Astrocyte of the spinal cord (primary cell): ENCODE measurements around the gene CCDC57.

ENCODE experiments used
- DNase-seq: peaks from one replicate; pipeline ENCODE4 v3.0.0; 2011; ENCODE audit warnings: low read depth, low spot score
- H3K4me3 ChIP-seq: 2 replicates; pipeline ENCODE4 v1.5.1; 2011; ENCODE audit warnings: low read depth, mild to moderate bottlenecking, low read length, moderate library complexity
- in situ Hi-C: cut with HindIII; loops from 2 replicates; pipeline ENCODE4 v1.10.0; 2017; ENCODE audit warnings: low sequenced_read_pairs
- TF ChIP-seq, protein P1 (sequence below): IDR thresholded peaks from 2 replicates; pipeline ENCODE4 v1.5.1; 2012; ENCODE audit warnings: low read depth, mild to moderate bottlenecking, low read length, inconsistent platforms

CCDC57 gene

DNA sequence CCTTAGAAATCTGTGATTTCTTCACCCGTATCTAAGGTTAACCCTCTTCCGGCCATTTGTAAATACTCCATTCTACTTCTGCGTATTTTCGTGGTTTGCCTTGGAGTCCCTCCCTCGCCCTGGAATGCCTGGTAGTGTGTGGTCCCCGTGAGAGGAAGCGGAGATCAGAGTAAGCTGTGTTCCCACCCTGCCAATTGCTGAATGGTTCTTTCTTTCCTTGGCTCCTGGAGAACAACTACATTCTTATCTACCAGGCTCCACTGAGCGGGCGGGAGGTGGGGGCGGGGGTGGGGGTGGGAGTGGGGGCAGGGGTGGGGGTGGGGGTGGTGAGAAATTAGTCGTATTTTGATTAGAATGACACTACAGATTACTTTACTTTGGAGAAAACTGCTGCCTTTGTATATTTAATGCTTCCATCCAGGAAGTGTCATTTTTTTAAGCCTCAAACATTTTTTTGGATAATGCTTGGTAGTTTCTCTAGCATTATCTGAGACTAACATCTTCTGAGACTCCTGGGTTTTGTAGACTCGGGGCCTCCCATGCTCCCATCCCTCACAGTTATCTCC lies 93.7 kb downstream of the CCDC57 start:
- peak; percentile 30 for DNase-seq
- in situ Hi-C loops, result no loop called here
- TF ChIP-seq, protein P1, sequence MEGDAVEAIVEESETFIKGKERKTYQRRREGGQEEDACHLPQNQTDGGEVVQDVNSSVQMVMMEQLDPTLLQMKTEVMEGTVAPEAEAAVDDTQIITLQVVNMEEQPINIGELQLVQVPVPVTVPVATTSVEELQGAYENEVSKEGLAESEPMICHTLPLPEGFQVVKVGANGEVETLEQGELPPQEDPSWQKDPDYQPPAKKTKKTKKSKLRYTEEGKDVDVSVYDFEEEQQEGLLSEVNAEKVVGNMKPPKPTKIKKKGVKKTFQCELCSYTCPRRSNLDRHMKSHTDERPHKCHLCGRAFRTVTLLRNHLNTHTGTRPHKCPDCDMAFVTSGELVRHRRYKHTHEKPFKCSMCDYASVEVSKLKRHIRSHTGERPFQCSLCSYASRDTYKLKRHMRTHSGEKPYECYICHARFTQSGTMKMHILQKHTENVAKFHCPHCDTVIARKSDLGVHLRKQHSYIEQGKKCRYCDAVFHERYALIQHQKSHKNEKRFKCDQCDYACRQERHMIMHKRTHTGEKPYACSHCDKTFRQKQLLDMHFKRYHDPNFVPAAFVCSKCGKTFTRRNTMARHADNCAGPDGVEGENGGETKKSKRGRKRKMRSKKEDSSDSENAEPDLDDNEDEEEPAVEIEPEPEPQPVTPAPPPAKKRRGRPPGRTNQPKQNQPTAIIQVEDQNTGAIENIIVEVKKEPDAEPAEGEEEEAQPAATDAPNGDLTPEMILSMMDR, result no peak
- H3K4me3 ChIP-seq, result no peak overlapping the region

DNA sequence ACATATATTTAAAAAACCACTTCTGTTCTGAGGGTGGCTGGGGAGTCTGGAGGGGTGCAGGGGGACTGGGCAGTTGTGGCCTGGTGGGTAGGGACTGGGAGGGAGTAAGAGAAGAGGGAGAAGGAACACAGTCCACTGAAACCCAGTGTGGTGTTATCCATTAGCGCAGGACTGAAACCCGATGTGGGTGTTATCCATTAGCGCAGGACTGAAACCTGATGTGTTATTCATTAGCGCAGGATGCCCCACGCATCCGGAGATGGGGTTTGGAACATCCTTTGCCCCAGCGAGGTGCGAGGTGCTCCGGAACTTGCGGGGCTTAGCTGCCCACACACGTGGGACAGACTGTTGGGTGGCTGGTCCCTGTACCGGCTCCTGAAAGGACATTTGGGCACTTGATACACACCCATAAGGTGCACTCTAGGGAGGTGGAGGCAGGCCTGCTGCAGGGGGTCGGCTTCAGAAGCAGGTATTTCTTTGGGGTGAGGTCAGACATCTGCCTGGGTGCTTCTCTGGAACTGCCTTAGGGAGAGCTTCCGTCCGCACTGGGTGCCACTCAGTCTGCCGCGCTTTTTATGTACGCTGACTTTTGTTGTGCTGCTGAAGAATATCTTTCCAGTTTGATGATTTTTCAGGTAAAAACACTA lies 94.4 kb downstream of the CCDC57 start:
- in situ Hi-C loops, result no loop called here
- TF ChIP-seq, protein P1, result no peak
- no peak for DNase-seq
- H3K4me3 ChIP-seq, result no peak overlapping the region

DNA sequence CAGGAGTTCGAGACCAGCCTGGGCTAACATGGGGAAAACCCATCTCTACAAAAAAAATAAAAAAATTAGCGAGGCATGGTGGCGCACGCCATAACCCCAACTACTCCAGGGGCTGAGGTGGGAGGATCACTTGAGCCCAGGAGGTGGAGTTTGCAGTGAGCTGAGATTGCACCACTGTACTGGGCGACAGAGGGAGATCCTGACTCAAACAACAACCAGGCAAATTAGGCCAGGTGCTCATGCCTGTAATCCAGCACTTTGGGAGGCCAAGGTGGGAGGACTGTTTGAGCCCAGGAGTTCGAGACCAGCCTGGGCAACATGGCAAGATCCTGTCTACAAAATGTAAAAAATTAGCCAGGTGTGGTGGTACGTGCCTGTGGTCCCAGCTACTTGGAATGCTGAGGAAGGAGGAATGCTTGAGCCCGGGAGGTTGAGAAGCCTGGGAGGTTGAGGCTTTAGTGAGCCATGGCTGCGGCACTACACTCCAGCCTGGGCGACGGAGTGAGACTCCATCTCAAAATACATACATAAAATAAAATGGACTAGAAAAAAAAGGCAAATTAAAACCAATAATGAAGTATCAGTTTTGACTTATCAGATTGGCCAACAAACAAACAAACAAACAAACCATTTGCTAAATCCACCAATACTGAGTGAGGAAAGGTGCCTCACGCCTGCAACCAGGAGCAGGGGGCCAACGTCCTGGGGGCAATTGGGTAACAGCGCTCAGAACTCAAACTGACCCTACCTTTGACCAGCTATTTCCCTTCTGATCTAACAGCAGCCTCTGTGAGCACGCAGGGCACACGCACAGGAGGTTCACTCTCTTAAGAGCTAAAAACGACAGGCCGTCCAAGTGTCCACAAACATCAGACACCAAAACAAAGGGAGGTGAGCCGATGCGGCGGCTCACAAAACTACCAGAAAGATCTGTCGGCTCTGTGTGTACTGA lies 95.2 kb downstream of the CCDC57 start:
- no peak for DNase-seq
- TF ChIP-seq, protein P1, result no peak
- no peak overlapping the region for H3K4me3 ChIP-seq
- in situ Hi-C loops, result no loop called here

DNA sequence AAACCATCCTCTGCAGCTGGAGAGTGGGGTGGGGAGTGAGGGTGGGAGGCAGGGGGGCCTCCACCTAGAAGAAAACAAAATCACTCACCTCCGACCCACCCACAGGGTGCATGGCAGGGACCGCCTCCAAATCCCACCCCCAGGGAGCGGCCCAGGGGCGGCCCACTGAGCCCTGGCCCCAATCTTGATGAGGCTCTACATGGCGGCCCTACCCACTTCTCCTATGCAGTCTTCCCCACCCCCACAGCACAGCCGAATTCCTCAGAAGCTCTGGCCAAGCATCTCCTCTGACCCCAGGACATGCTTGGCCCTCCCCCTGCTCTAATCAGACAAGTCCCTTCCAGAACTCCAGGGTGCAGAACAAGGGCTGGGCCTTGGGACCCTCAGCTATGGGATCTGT lies 96.4 kb downstream of the CCDC57 start:
- TF ChIP-seq, protein P1, result no peak
- no peak overlapping the region for H3K4me3 ChIP-seq
- in situ Hi-C loops, result no loop called here
- DNase-seq, result no peak

DNA sequence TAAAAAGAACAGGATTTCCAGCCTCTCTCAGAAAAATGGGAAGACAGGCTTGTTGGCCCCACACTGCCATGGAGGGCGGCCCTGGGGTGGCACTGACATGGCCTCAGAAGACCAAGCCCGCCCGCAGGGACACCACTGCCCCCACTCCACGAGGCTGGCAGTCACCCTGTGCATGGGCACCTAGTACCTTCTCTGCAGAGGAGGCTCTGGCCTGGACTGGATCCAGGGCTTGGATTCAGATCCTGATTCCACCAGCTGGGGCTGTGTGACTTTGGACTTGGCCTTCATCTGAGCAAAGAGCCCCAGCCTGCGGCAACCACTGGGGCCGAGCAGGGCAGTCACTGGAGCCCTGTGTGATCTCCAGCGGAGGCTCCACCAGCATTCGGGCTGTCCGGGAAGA lies 97.8 kb downstream of the CCDC57 start:
- H3K4me3 ChIP-seq, result no peak overlapping the region
- TF ChIP-seq, protein P1, result no peak
- DNase-seq, result no peak
- in situ Hi-C loops, result no loop called here

DNA sequence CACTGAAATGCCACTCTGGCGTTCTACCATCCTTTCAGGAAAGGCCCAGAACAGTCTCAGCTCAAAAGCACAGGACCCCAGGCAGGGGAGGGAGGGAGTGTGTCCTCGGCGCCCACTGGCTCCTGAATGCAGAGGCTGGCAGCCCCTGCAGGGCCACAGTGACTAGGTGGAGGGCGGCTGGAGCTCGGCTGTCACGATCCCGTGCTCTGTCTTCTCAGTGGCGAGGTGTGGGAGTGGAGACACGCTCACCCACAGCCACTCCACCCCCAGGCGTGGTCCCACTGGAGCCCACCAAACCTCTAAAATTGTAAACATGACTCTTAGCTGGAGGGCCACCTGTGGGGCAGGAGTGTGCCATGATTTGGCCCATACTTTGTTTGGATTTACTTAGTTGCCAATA lies 98.2 kb downstream of the CCDC57 start:
- TF ChIP-seq, protein P1, result no peak
- H3K4me3 ChIP-seq, result no peak overlapping the region
- DNase-seq, result no peak
- in situ Hi-C loops, result no loop called here
